Measurements from ENCODE around the gene CFAP20.
"Not testable (repeated sequence)": the region's sequence is repeated elsewhere in the genome, so short reads cannot be mapped to it uniquely, and the experiment has no call there.

CFAP20 gene

GRCh38 chr16:58096249-58096648, 32.9 kb downstream of the CFAP20 start:
- DNase-seq (ENCODE audit: low read depth) = no peak

GRCh38 chr16:58095575-58095960, 33.6 kb downstream of the CFAP20 start:
- DNase-seq (ENCODE audit: low read depth) = not testable (repeated sequence)

GRCh38 chr16:58094791-58095574, 34.2 kb downstream of the CFAP20 start:
- no peak for DNase-seq (ENCODE audit: low read depth)

- no peak for DNase-seq (ENCODE audit: low read depth)
Observed at GRCh38 chr16:58094026-58094425, 35.2 kb downstream of the CFAP20 start.

- DNase-seq (ENCODE audit: low read depth) = not testable (repeated sequence)
Observed at GRCh38 chr16:58090396-58090795, 38.8 kb downstream of the CFAP20 start.

- no peak for DNase-seq (ENCODE audit: low read depth)
Observed at GRCh38 chr16:58088091-58088490, 41.1 kb downstream of the CFAP20 start.

DNA sequence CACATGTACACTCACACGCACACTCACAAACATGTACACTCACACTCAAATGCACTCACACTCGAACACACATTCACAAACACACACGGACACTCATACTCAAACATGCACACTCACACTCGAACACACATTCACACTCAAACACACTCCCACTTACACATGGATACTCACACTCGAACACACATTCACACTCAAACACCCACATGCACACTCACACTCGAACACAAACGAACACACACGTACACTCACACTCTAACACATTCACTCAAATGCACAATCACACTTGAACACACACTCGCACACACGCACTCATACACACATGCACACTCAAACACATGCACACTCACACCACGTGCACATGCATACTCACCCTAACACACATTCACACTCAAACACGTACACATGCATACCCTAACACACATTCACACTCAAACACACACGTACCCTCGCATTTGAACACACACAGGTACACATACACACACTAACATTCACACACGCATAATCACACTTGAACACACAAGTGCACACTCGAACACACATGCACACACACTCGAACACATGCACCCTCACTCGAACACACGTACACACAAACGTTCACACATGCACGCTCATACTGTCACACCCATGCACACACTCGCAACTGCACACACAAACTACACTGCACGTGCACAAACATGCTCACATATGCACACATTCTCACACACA, 41.8 kb downstream of the CFAP20 start:
- DNase-seq (ENCODE audit: low read depth) = no peak

DNA sequence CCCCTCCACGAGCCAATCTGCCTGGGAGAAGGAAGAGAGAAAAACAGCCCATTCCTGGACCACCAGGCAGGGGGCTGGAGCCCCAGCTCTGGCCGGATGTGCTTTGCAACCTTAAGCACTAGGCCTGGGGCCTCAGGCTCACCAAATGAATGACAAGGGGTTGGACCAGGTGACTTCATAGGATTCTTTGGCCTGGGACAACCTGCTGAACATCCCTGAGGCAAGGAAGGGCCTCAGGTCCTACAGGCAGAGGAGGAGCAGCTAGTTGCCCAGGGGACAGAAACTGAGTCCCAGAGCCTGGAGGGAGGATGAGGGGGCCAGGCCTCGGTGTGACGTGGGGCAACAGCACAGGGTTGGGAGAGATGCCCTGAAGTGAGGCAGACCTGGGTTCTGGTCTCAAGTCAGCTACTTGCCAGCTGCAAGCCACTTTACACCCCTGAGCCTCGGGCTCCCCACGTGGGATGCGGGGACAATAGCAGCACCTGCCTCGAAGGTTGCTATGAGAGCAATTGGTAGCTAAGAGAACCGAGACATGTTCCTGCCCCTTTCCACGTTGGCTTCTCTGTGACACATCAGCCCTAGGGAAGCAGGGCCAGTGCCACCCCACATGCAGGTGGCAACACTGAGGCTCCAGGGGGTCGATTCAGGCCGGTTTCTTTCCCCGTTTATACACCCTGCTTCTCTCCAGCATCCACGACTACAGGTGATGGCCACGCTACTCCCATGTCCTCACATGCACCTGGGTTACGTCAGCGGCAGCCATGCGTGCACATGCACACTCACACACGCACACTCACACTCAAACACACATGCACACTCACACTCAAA, 42.6 kb downstream of the CFAP20 start:
- DNase-seq (ENCODE audit: low read depth) = no peak

DNA sequence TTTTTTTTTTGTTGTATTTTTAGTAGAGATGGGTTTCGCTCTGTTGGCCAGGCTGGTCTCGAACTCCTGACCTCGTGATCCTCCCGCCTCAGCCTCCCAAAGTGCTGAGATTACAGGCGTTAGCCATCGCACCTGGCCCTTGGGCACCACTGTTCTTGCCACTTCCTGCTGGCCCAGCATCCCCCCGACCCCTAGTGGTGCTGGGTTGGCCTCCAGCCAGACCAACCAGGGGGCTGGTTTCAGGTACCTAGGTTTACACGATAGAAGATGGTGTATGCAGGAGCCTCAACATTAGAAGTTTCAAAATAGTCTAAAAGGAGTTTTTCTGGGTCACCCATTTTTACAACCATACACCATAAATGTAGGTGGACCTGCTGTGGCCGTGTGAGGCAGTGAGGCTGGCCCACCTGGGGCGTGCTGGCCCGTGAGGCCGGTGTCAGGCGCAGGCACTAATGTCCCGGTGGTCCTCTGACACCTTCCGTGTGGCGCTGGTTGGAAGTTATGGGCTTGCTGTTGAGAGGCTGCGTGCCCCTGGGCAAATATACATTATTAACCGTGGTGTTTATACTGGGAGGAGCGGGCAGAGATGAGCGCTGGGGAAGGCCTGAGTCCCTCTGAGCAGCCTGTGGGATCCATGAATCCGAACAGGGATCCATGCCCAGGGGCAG, 43.5 kb downstream of the CFAP20 start:
- no peak for DNase-seq (ENCODE audit: low read depth)

GRCh38 chr16:58085171-58085570, 44.0 kb downstream of the CFAP20 start:
- no peak for DNase-seq (ENCODE audit: low read depth)

GRCh38 chr16:58084635-58085034, 44.5 kb downstream of the CFAP20 start:
- no peak for DNase-seq (ENCODE audit: low read depth)

- DNase-seq (ENCODE audit: low read depth) = no peak
Observed at GRCh38 chr16:58082381-58082780, 46.8 kb downstream of the CFAP20 start.

DNA sequence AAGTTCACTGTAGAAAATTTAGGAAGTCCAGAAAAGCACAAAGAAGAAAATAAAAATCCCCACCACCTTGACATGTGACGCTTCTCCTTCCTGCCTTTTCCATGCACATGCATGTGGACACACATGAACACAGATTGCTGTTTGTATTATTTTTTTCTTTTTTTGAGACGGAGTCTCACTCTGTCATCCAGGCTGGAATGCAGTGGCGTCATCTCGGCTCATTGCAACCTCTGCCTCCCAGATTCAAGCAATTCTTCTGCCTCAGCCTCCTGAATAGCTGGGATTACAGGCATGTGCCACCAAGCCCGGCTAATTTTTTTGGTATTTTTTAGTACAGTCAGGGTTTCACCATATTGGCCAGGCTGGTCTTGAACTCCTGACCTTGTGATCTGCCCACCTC, 48.5 kb downstream of the CFAP20 start:
- not testable (repeated sequence) for DNase-seq (ENCODE audit: low read depth)

DNA sequence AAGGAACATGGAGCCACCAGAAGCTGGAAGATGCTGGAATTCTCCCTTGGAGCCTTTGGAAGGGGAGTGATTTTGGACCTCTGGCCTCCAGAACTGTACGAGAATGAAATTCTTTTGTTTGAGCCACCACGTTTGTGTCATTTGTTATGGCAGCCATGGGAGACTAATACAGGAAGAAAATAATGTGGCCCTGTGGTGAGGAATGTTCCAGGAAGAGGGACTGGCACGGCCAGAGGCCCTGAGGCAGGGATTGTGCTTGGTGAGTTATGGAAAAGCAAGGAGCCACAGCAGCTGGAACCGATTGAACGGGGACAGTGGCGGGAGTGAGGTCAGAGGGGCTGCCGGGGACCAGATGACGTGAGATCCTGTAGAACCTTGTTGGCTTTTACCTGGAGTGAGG, 51.4 kb downstream of the CFAP20 start:
- no peak for DNase-seq (ENCODE audit: low read depth)

GRCh38 chr16:58076514-58076913, 52.7 kb downstream of the CFAP20 start:
- DNase-seq (ENCODE audit: low read depth) = no peak

GRCh38 chr16:58074657-58075056, 54.5 kb downstream of the CFAP20 start:
- DNase-seq (ENCODE audit: low read depth) = no peak

GRCh38 chr16:58073086-58073485, 56.1 kb downstream of the CFAP20 start:
- DNase-seq (ENCODE audit: low read depth) = not testable (repeated sequence)

DNA sequence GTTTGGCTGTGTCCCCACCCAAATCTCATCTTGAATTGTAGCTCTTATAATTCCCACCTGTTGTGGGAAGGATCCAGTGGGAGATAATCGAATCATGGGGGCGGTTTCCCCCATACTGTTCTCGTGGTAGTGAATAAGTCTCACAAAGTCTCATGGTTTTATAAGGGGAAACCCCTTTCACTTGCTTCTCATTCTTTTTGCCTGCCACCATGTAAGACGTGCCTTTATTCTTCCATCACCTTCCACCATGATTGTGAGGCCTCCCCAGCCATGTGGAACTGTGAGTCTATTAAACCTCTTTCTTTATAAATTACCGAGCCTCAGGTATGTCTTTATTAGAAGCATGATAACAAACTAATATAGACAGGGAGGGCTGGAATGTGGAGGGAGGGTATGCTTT, 57.0 kb downstream of the CFAP20 start:
- not testable (repeated sequence) for DNase-seq (ENCODE audit: low read depth)

DNA sequence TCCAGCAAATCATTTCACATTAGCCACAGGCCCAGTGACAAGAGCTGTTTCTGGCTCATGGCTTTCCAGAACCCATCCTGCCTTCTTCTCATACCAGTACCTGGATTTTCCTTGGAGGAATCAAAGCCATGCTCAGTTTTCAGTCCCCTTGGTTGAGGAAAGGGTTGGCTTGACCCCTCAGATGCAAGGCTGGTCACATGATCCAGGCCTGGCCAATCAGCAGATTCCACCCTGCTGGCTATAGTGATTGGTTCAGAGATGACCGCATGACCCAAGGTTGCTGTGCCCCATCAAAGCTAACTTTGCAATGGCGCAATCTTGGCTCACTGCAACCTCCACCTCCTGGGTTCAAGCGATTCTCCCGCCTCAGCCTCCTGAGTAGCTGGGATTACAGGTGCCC, 58.6 kb downstream of the CFAP20 start:
- DNase-seq (ENCODE audit: low read depth) = no peak

All from HS-27A (cell line).